Coronary artery (tissue), 2 donors: ENCODE results near the gene RAB40C.
A peak's percentile ranks its signal among the peaks of the same experiment; 100 is the strongest.

Experiments
- DNase-seq: peaks from one replicate; pipeline ENCODE4 v3.0.0-alpha.2; 2017; ENCODE audit warnings: low spot score
- H3K27ac ChIP-seq, 2 donors: fragments of 200-600 bp; sonication (generic); one replicate each; pipeline ENCODE4 v1.5.1; 2016 to 2019
- H3K4me3 ChIP-seq: fragments of 200-600 bp; sonication (generic); 2 replicates; pipeline ENCODE4 v1.5.1; 2016; ENCODE audit warnings: mild to moderate bottlenecking, moderate library complexity
- TF ChIP-seq, protein P1 (sequence below): fragments of 200-600 bp; sonication (generic); IDR thresholded peaks from one replicate; pipeline ENCODE4 v1.5.1; 2019; ENCODE audit warnings: antibody characterized with exemption

Gene RAB40C

GRCh38 chr16:600781-601180 lies 10.9 kb downstream of the RAB40C start:
- no peak for DNase-seq

DNA sequence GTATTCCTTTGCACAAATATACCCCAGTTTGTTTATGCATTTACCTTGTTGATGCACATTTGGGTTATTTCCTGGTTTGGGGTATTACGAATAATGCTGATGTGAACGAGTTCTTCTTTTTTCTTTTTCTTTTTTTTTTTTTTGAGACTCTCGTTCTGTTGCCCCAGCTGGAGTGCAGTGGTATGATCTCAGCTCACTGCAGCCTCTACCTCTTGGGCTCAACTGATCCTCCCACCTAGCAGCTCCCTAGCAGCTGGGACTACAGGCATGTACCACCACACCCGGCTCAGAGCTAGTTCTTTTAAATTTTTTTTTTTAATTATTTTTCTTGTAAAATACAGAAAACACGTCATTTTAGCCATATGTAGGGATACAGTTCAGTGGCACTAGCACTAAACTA lies 14.1 kb downstream of the RAB40C start:
- DNase-seq = no peak
- Histone ChIP-seq H3K27ac (no peak overlapping the region), H3K4me3 (no peak overlapping the region)
- TF ChIP-seq, protein P1, sequence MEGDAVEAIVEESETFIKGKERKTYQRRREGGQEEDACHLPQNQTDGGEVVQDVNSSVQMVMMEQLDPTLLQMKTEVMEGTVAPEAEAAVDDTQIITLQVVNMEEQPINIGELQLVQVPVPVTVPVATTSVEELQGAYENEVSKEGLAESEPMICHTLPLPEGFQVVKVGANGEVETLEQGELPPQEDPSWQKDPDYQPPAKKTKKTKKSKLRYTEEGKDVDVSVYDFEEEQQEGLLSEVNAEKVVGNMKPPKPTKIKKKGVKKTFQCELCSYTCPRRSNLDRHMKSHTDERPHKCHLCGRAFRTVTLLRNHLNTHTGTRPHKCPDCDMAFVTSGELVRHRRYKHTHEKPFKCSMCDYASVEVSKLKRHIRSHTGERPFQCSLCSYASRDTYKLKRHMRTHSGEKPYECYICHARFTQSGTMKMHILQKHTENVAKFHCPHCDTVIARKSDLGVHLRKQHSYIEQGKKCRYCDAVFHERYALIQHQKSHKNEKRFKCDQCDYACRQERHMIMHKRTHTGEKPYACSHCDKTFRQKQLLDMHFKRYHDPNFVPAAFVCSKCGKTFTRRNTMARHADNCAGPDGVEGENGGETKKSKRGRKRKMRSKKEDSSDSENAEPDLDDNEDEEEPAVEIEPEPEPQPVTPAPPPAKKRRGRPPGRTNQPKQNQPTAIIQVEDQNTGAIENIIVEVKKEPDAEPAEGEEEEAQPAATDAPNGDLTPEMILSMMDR = no peak

More at GRCh38 chr16:600781-601180, 10.9 kb downstream of the RAB40C start:
- Histone ChIP-seq H3K27ac (no peak overlapping the region), H3K4me3 (no peak overlapping the region)
- TF ChIP-seq, protein P1 = no peak

DNA sequence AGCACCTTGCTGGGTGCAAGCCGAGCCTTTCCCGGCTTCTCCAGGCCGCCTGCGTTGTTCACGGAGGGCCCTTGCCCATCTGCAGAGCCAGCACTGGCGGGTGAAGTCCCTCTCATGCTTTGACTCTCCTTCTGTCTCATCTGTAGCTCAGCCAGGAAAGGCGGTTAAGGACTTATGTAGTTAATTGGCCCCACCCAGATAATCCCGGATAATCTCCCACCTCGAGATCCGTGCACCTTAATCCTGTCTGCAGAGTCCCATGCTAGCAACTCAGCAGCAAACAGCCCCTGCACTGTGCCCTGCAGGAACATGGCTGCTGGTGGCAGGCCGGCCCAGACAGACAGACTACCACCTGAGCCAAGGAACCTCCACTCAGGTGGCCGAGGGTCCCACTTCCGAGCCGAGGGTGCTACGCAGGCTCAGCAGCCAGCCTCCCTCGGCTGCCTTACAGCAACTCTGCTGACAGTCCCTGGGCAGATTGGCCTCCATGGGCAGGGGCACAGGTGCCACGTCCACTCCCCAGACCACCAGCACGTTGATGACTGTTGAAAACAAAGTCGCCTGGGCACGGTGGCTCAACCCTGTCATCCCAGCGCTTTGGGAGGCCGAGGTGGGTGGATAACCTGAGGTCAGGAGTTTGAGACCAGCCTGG lies 16.9 kb downstream of the RAB40C start:
- Histone ChIP-seq H3K27ac (no peak overlapping the region), H3K4me3 (no peak overlapping the region)
- no peak for DNase-seq
- TF ChIP-seq, protein P1 = no peak

DNA sequence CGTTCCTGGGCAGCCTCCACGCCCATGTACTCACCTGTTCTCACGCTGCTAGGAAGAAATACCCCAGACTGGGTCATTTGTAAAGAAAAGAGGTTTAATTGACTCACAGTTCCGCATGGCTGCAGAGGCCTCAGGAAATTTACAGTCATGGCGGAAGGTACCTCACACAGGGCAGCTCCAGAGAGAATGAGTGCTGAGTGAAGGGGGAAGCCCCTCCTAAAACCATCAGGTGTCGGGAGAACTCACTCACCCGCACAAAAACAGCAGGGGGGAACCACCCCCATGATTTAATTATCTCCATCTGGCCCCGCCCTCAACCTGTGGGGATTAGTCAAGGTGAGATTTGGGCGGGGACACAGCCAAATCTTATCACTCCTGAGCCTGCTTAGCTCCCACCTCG lies 18.2 kb downstream of the RAB40C start:
- Histone ChIP-seq H3K4me3 (no peak overlapping the region), H3K27ac (no peak overlapping the region)
- TF ChIP-seq, protein P1 = no peak
- DNase-seq = no peak

DNA sequence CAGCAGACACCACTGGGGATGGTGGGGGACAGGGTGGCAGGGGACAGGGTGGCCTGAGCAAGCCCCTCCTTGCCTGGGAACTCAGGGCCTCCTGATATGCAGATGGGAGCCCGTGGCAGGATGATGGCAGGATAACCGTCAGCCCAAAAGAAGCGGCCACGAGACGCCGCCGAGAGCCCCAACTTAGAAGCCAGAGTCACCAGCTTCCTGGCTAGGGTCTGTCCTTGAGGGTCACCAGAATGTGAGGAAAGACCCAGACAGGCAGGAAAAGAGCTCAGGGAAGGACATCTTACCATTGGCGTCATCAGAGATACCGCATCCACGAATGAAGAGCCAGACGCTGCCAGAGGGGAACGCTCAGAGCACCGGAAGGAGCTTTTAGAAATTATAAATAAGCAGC lies 19.4 kb downstream of the RAB40C start:
- TF ChIP-seq, protein P1 = no peak
- Histone ChIP-seq H3K4me3 (no peak overlapping the region), H3K27ac (no peak overlapping the region)
- no peak for DNase-seq

DNA sequence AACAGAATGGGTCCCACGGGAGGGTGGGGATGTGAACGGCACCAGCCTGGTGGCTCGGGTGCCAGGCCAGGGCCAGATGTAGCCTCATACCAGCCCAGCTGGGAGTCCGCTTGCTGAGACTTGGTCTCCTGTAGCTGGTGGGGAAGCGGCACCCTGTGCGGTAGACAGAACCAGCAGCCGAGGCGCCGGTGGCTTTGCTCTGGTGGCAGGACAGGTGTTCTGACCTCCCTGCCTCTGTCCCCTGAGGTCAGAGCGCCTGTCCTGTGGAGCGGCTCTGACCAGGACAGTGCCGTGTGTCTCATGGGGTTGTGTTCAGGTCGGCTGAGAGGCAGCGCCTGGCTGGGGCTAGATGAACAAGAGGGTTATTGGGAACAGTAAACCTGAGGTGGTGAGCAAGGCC lies 20.1 kb downstream of the RAB40C start:
- no peak for DNase-seq
- Histone ChIP-seq H3K27ac (no peak overlapping the region), H3K4me3 (no peak overlapping the region)
- TF ChIP-seq, protein P1 = no peak

DNA sequence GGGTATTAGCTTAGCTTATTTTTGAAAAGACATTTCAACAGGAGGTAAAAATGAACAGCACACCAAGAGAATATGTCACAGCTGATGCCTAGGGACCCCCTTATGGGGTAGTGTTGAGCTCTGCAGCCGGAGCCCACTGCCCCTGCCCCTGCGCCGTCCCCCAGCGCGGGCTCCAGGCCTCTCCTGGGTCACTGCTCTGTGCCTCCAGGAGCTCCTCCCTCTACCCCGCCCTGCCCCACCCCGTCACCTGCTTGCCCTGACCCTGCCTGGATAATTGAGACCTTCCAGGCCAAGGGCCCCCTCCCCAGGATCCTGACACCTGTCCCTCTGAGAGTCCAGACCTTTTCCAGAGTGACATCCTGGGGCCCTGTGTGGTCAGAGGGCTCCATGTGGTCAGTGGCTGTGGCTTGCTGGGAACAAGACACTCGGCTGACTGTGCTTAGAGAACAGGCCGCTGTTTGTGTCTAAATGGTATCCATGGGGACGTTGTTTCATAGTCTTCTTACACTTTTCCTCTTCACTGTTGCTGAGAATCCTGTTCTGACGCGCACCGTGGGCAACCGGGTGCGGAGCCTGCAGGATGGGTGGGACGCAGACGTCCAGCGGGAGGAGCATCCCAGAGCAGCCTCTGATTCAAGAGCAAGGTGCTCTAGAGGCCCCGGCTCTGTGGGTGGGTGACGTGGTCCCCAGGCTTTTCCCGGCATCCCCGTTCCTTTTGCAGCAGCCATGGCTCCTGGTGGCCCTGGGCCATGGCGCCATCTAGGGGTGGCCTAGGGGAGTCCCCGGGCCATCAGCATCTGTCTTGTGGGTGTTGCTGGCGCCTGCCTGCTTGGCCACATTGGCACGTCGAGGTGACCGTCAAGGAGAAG lies 20.9 kb downstream of the RAB40C start:
- DNase-seq = no peak
- Histone ChIP-seq H3K27ac (no peak overlapping the region), H3K4me3 (no peak overlapping the region)
- TF ChIP-seq, protein P1 = peak; percentile 32
